Measurements from ENCODE around the gene LCN2. TPM values are rescaled to one million over a fixed set of nuclear protein-coding genes. Genes with fewer than 3 reads are reported as not detected.
A peak's percentile ranks its signal among the peaks of the same experiment; 100 is the strongest.

Gene LCN2
- total and polyA plus RNA-seq, 9 of the 15 experiments (the other 6 are each of a cell fraction or from before 2014, with no cell fraction given): 0.10 to 1.2 (median 0.44) TPM; not detected in 1

DNA sequence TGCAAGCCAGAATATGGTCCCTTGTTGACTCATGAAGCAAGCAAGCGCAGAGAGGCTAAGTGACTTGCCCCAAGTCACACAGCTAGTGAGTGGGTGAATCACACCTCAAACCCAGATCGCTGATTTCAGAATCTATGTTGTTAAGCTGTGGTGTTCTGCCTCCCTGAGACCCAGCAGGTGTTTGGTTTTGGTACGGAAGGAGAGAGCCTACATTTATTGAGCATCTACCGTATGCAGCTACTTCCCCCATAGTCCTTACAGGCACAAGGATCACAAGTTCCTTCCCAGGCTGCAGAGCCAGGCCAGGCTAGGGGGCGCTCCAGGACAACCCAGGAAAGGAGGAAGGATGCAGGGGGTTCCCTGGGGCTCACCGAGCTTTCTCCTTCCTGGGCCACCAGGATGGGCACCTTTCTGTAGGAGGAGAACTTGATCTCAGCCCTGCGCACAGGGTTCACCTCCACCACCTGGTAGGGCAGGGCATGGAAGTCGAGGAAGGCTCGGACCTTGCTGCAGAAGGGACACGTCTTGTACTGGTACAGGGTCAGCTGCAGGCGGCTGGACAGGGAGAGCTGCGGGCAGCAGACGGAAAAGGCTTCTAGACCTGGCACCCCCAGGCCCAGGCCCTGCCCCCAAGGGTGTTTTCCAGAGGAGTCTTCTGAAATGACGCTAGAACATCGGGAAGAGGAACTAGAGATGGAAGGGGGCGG, 24.2 kb upstream of the LCN2 start (continued):
- peak; percentile 69; the same call in 1 of the 2 replicates for TF ChIP-seq HDAC2 (IDR thresholded peaks at IDR 0.05)
- 0 out of 2 replicates have a peak, but pooled peaks have one; percentile 15 for TF ChIP-seq CEBPG (CRISPR knock-in tag; IDR thresholded peaks at IDR 0.05)
- TF ChIP-seq CEBPG (tag; conservative IDR thresholded peaks at IDR 0.05 in 1 of 2, IDR thresholded peaks at IDR 0.05 in 1 of 2): no peak
- TF ChIP-seq, protein P1, sequence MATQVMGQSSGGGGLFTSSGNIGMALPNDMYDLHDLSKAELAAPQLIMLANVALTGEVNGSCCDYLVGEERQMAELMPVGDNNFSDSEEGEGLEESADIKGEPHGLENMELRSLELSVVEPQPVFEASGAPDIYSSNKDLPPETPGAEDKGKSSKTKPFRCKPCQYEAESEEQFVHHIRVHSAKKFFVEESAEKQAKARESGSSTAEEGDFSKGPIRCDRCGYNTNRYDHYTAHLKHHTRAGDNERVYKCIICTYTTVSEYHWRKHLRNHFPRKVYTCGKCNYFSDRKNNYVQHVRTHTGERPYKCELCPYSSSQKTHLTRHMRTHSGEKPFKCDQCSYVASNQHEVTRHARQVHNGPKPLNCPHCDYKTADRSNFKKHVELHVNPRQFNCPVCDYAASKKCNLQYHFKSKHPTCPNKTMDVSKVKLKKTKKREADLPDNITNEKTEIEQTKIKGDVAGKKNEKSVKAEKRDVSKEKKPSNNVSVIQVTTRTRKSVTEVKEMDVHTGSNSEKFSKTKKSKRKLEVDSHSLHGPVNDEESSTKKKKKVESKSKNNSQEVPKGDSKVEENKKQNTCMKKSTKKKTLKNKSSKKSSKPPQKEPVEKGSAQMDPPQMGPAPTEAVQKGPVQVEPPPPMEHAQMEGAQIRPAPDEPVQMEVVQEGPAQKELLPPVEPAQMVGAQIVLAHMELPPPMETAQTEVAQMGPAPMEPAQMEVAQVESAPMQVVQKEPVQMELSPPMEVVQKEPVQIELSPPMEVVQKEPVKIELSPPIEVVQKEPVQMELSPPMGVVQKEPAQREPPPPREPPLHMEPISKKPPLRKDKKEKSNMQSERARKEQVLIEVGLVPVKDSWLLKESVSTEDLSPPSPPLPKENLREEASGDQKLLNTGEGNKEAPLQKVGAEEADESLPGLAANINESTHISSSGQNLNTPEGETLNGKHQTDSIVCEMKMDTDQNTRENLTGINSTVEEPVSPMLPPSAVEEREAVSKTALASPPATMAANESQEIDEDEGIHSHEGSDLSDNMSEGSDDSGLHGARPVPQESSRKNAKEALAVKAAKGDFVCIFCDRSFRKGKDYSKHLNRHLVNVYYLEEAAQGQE (IDR thresholded peaks at IDR 0.05; ENCODE audit: borderline replicate concordance): peak; percentile 41; the same call in 1 of the 2 replicates
- TF ChIP-seq, protein P1 (CRISPR knock-in tag; IDR thresholded peaks at IDR 0.05; ENCODE audit: low read depth): no peak
- no peak for TF ChIP-seq ZNF778 (CRISPR knock-in tag; IDR thresholded peaks at IDR 0.05)
- TF ChIP-seq KLF16 (IDR thresholded peaks at IDR 0.05): peak; percentile 41; the same call in 1 of the 2 replicates
- TF ChIP-seq, protein P2, sequence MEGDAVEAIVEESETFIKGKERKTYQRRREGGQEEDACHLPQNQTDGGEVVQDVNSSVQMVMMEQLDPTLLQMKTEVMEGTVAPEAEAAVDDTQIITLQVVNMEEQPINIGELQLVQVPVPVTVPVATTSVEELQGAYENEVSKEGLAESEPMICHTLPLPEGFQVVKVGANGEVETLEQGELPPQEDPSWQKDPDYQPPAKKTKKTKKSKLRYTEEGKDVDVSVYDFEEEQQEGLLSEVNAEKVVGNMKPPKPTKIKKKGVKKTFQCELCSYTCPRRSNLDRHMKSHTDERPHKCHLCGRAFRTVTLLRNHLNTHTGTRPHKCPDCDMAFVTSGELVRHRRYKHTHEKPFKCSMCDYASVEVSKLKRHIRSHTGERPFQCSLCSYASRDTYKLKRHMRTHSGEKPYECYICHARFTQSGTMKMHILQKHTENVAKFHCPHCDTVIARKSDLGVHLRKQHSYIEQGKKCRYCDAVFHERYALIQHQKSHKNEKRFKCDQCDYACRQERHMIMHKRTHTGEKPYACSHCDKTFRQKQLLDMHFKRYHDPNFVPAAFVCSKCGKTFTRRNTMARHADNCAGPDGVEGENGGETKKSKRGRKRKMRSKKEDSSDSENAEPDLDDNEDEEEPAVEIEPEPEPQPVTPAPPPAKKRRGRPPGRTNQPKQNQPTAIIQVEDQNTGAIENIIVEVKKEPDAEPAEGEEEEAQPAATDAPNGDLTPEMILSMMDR (IDR thresholded peaks at IDR 0.05 in 2 of 3, conservative IDR thresholded peaks at IDR 0.05 in 1 of 3; ENCODE audit: insufficient read depth in 2 of 3, low read depth in 1 of 3, low read length in 3 of 3): peak; percentile 83 to 94 (median 88)
- peak; percentile 6; the same call in 1 of the 2 replicates for TF ChIP-seq TEAD4 (IDR thresholded peaks at IDR 0.05; ENCODE audit: low read length)
- no peak for TF ChIP-seq TEAD4 (CRISPR knock-in tag; IDR thresholded peaks at IDR 0.05; ENCODE audit: borderline replicate concordance)
- TF ChIP-seq, protein P3, sequence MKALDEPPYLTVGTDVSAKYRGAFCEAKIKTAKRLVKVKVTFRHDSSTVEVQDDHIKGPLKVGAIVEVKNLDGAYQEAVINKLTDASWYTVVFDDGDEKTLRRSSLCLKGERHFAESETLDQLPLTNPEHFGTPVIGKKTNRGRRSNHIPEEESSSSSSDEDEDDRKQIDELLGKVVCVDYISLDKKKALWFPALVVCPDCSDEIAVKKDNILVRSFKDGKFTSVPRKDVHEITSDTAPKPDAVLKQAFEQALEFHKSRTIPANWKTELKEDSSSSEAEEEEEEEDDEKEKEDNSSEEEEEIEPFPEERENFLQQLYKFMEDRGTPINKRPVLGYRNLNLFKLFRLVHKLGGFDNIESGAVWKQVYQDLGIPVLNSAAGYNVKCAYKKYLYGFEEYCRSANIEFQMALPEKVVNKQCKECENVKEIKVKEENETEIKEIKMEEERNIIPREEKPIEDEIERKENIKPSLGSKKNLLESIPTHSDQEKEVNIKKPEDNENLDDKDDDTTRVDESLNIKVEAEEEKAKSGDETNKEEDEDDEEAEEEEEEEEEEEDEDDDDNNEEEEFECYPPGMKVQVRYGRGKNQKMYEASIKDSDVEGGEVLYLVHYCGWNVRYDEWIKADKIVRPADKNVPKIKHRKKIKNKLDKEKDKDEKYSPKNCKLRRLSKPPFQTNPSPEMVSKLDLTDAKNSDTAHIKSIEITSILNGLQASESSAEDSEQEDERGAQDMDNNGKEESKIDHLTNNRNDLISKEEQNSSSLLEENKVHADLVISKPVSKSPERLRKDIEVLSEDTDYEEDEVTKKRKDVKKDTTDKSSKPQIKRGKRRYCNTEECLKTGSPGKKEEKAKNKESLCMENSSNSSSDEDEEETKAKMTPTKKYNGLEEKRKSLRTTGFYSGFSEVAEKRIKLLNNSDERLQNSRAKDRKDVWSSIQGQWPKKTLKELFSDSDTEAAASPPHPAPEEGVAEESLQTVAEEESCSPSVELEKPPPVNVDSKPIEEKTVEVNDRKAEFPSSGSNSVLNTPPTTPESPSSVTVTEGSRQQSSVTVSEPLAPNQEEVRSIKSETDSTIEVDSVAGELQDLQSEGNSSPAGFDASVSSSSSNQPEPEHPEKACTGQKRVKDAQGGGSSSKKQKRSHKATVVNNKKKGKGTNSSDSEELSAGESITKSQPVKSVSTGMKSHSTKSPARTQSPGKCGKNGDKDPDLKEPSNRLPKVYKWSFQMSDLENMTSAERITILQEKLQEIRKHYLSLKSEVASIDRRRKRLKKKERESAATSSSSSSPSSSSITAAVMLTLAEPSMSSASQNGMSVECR (CRISPR knock-in tag; IDR thresholded peaks at IDR 0.05): peak; percentile 53; the same call in 1 of the 2 replicates
- TF ChIP-seq HDGF (IDR thresholded peaks at IDR 0.05): 0 out of 2 replicates have a peak, but pooled peaks have one; percentile 20
- peak; percentile 45 to 77 for TF ChIP-seq KDM1A (IDR thresholded peaks at IDR 0.05)
- no peak for TF ChIP-seq NUFIP1 (IDR thresholded peaks at IDR 0.05; ENCODE audit: partially characterized antibody)
